OCI-LY1 (cell line): Measurements from ENCODE around the gene DACH1.

Source experiments
- H2AFZ ChIP-seq: fragments of 200-600 bp; sonication (generic), shearing (Covaris generic); 2 replicates; pipeline ENCODE4 v1.6.0; 2014; ENCODE audit warnings: antibody characterized with exemption, mild to moderate bottlenecking, low read length
- H3F3A ChIP-seq: fragments of 200-600 bp; sonication (generic), shearing (Covaris generic); 2 replicates; pipeline ENCODE4 v1.6.0; 2014; ENCODE audit warnings: mild to moderate bottlenecking, antibody characterized with exemption, low read length, moderate library complexity; ENCODE audit not compliant: insufficient read depth
- H3K27ac ChIP-seq: fragments of 200-600 bp; sonication (generic); 2 replicates; pipeline ENCODE4 v1.5.1; 2014; ENCODE audit warnings: low read length, mixed run types, mild to moderate bottlenecking, low read depth; ENCODE audit not compliant: poor library complexity, severe bottlenecking
- H3K27me3 ChIP-seq: fragments of 200-600 bp; sonication (generic); 2 replicates; pipeline ENCODE4 v1.6.0; 2014; ENCODE audit warnings: antibody characterized with exemption, mild to moderate bottlenecking, low read length, moderate library complexity; ENCODE audit not compliant: insufficient read depth
- H3K36me3 ChIP-seq: fragments of 200-600 bp; sonication (generic); 2 replicates; pipeline ENCODE4 v1.6.1; 2014; ENCODE audit warnings: mild to moderate bottlenecking, antibody characterized with exemption, low read length, moderate library complexity, mixed read lengths; ENCODE audit not compliant: insufficient read depth
- H3K4me1 ChIP-seq: fragments of 200-600 bp; sonication (generic); 2 replicates; pipeline ENCODE4 v1.5.1; 2014; ENCODE audit warnings: mild to moderate bottlenecking, low read length, moderate library complexity; ENCODE audit not compliant: insufficient read depth, severe bottlenecking
- H3K4me2 ChIP-seq: fragments of 200-600 bp; sonication (generic), shearing (Covaris generic); 2 replicates; pipeline ENCODE4 v1.6.1; 2014; ENCODE audit warnings: low read length
- H3K4me3 ChIP-seq: fragments of 200-600 bp; sonication (generic); 2 replicates; pipeline ENCODE4 v1.5.1; 2014; ENCODE audit warnings: low read length, low read depth, mild to moderate bottlenecking, mixed read lengths; ENCODE audit not compliant: poor library complexity, severe bottlenecking
- H3K79me2 ChIP-seq: fragments of 200-600 bp; shearing (Covaris generic); 2 replicates; pipeline ENCODE4 v1.6.1; 2016; ENCODE audit warnings: mixed run types, low read length, mixed read lengths; ENCODE audit not compliant: insufficient read depth
- H3K9ac ChIP-seq: fragments of 200-600 bp; sonication (generic), shearing (Covaris generic); 2 replicates; pipeline ENCODE4 v1.6.1; 2014; ENCODE audit warnings: mild to moderate bottlenecking, low read length, mixed read lengths
- H3K9me2 ChIP-seq: fragments of 200-600 bp; sonication (generic), shearing (Covaris generic); 2 replicates; pipeline ENCODE4 v1.6.1; 2014; ENCODE audit warnings: low read depth, mild to moderate bottlenecking, low read length, mixed read lengths
- H3K9me3 ChIP-seq: fragments of 200-600 bp; shearing (Covaris generic); 2 replicates; pipeline ENCODE4 v1.6.1; 2014; ENCODE audit warnings: low read length, mixed read lengths
- H4K20me1 ChIP-seq: fragments of 200-600 bp; sonication (generic), shearing (Covaris generic); 2 replicates; pipeline ENCODE4 v1.6.0; 2016; ENCODE audit warnings: mild to moderate bottlenecking, low read length; ENCODE audit not compliant: insufficient read depth
- EZH2 ChIP-seq: fragments of 200-600 bp; sonication (generic), shearing (Covaris generic); IDR thresholded peaks from 2 replicates; pipeline ENCODE4 v1.8.0; 2017; ENCODE audit warnings: borderline replicate concordance, mixed run types, mild to moderate bottlenecking, antibody characterized with exemption, low read length, moderate library complexity, mixed read lengths
- TF ChIP-seq, protein P1 (sequence below): fragments of 200-600 bp; sonication (generic), shearing (Covaris generic); IDR thresholded peaks from 2 replicates; pipeline ENCODE4 v1.5.1; 2017; ENCODE audit warnings: mild to moderate bottlenecking, antibody characterized with exemption, low read length, moderate library complexity, mixed read lengths

Gene DACH1

DNA sequence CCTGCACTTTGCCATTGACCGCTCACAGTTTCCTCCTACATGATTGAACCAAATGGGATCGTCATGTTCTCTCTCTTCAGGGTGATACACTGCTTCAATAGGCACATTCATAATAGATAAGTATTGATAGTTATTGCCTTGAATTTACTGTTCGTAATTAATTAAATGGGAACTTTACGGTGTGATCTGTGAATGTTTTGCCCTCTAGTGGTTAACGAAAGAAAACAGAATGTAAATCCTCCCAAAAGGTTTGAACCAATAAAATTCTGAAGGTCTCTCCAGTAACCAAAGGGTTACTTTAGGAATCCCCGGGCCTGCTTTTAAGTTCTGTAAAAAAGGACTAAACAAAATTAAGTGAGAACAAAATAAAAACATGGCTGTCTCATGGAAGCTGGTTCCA, 389.3 kb downstream of the DACH1 start:
- H3K4me3 ChIP-seq: no peak overlapping the region
- H3K4me2 ChIP-seq: no peak overlapping the region

DNA sequence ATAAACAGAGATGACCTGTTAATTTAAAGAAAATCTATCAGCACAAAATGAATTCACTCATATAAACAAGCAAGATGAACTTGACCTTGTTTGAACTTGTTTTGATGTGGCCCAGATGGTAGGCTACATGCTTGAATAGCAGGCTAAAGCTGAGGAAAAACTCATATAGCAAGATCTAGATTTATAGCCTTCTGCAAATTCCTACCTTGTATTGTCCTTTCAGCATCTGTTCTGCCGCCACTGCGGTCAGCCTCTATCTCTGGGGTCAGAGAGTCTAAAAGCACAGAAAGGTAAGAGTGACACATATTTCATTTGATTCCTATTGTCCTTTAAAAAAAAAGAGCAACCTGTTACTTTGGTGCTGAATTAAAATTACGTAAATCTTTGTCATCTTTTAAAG, 392.1 kb downstream of the DACH1 start:
- Histone ChIP-seq H3K36me3 (no peaks in the 10 kb centered on the region), H3F3A (no peaks in the 10 kb centered on the region), H3K9ac (no peak overlapping the region), H2AFZ (no peak overlapping the region), H3K4me1 (no peaks in the 10 kb centered on the region), H3K9me2 (no peaks in the 10 kb centered on the region), H3K27me3 (no peaks in the 10 kb centered on the region), H3K27ac (no peak overlapping the region), H3K9me3 (no peaks in the 10 kb centered on the region), H3K79me2 (no peaks in the 10 kb centered on the region), H4K20me1 (no peaks in the 10 kb centered on the region), H3K4me3 (no peak overlapping the region), H3K4me2 (no peak overlapping the region)
- TF ChIP-seq EZH2: no peak
- TF ChIP-seq, protein P1, sequence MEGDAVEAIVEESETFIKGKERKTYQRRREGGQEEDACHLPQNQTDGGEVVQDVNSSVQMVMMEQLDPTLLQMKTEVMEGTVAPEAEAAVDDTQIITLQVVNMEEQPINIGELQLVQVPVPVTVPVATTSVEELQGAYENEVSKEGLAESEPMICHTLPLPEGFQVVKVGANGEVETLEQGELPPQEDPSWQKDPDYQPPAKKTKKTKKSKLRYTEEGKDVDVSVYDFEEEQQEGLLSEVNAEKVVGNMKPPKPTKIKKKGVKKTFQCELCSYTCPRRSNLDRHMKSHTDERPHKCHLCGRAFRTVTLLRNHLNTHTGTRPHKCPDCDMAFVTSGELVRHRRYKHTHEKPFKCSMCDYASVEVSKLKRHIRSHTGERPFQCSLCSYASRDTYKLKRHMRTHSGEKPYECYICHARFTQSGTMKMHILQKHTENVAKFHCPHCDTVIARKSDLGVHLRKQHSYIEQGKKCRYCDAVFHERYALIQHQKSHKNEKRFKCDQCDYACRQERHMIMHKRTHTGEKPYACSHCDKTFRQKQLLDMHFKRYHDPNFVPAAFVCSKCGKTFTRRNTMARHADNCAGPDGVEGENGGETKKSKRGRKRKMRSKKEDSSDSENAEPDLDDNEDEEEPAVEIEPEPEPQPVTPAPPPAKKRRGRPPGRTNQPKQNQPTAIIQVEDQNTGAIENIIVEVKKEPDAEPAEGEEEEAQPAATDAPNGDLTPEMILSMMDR: no peak

More for the DNA sequence above, 389.3 kb downstream of the DACH1 start:
- no peaks in the 10 kb centered on the region for H3K9me2 ChIP-seq
- H3K36me3 ChIP-seq: no peaks in the 10 kb centered on the region
- no peaks in the 10 kb centered on the region for H3K79me2 ChIP-seq
- no peak overlapping the region for H2AFZ ChIP-seq
- no peak overlapping the region for H3K27ac ChIP-seq
- H3K9ac ChIP-seq: no peak overlapping the region
- TF ChIP-seq, protein P1: peak; percentile 67
- no peak for TF ChIP-seq EZH2
- H3K4me1 ChIP-seq: no peaks in the 10 kb centered on the region
- H4K20me1 ChIP-seq: no peaks in the 10 kb centered on the region
- H3K9me3 ChIP-seq: no peaks in the 10 kb centered on the region
- H3F3A ChIP-seq: no peaks in the 10 kb centered on the region
- H3K27me3 ChIP-seq: no peaks in the 10 kb centered on the region

DNA sequence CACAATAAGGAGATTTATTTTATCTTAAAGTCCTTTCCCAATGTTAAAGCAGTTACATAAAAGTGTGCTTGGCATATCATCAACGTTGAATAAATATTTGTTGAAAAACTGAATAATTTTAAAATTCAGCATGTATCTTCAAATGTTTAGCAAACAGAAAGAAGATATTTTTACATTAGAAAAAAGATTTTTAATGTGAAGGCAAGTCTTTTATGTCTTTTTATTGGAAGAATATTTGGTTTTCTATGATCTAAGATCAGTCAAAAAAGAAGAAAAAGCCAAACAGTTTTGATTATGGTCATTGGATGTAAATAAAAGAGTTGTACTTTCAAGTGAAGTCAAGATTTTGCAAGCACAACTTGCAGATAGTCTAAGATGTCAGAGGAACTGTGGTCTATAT, 397.4 kb downstream of the DACH1 start:
- H4K20me1 ChIP-seq: no peaks in the 10 kb centered on the region
- H3F3A ChIP-seq: no peaks in the 10 kb centered on the region
- H3K36me3 ChIP-seq: no peaks in the 10 kb centered on the region
- no peaks in the 10 kb centered on the region for H3K79me2 ChIP-seq
- H3K9me2 ChIP-seq: no peaks in the 10 kb centered on the region
- no peaks in the 10 kb centered on the region for H3K27me3 ChIP-seq
- no peak overlapping the region for H3K27ac ChIP-seq
- H3K9me3 ChIP-seq: no peaks in the 10 kb centered on the region
- no peak overlapping the region for H3K9ac ChIP-seq
- H3K4me3 ChIP-seq: no peak overlapping the region
- H3K4me2 ChIP-seq: no peak overlapping the region
- TF ChIP-seq, protein P1: no peak
- no peak for TF ChIP-seq EZH2
- no peak overlapping the region for H2AFZ ChIP-seq
- H3K4me1 ChIP-seq: no peaks in the 10 kb centered on the region
